Peyer's patch (tissue), 4 donors: ENCODE results near the gene ZBTB25.

ENCODE experiments used
- CTCF ChIP-seq, 6 experiments: fragments of 450-650 bp in 4 of 6; fragments of 200-600 bp in 2 of 6; sonication (generic) in 1 of 6; IDR thresholded peaks; one replicate each; pipeline ENCODE4 v1.5.1; 2017 to 2019; ENCODE audit warnings: antibody characterized with exemption in 6 of 6, mild to moderate bottlenecking in 3 of 6, moderate library complexity in 1 of 6
- POLR2A ChIP-seq, 2 donors: fragments of 450-650 bp; IDR thresholded peaks; one replicate each; pipeline ENCODE4 v1.5.1; 2017; ENCODE audit warnings: antibody characterized with exemption in 2 of 2, mild to moderate bottlenecking in 2 of 2, moderate library complexity in 2 of 2

GRCh38 chr14:64421166-64421565, 82.5 kb downstream of the ZBTB25 start:
- TF ChIP-seq POLR2A (IDR thresholded peaks at IDR 0.05) (no peak), CTCF (IDR thresholded peaks at IDR 0.05) (no peak)
